Stimulated activated CD8-positive, alpha-beta memory T cell treated with anti-CD3 and anti-CD28 coated beads, Interleukin-15, amount 100 ng/mL, for 1 hour (primary cell): ENCODE results near the gene ZNF474.

ENCODE experiments used
- DNase-seq: peaks from one replicate; pipeline ENCODE4 v3.0.0-alpha.2; 2020; ENCODE audit warnings: low read depth

Gene ZNF474

GRCh38 chr5:122153774-122154173 lies 24.4 kb downstream of the ZNF474 start:
- DNase-seq: no peak

DNA sequence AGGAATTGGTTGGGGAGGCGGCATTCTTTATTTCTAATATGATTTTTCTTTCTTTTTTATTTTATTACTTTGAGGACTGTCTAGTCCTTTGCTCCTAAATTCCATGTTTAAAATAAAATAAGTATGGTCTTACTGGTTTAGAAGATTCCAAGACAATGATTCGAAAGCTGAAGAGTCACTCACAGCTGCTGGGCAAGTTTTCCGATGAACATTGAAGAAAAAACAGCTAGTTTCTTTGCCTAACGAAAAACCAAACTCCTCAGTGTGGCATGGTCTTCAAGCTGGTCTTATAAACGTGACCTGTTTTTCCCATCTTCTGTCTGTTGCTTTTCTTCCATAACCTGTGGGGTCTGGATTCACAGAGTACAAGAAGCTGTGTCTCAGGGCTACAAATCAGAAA lies 25.1 kb downstream of the ZNF474 start:
- DNase-seq: no peak

- no peak for DNase-seq
Measured at GRCh38 chr5:122154910-122155309, 25.6 kb downstream of the ZNF474 start.

DNA sequence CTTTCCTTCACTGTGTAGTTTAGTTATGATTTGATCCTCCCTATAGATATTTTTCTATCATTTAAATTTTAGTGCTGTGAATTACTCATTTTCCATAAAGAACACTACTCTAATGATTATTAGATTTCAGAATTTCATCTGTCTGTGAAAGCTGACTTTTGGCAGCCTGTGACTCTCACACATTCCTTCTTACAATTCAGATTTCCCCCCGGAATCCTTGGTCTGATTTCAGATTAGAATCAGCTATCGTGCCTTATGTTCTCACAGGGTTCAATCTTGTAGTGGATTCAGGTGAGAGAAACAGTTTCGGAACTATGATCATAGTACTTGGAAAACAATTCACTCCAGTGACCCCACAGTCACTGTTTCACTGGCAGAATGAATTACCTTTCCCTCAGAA lies 26.2 kb downstream of the ZNF474 start:
- DNase-seq: no peak

DNA sequence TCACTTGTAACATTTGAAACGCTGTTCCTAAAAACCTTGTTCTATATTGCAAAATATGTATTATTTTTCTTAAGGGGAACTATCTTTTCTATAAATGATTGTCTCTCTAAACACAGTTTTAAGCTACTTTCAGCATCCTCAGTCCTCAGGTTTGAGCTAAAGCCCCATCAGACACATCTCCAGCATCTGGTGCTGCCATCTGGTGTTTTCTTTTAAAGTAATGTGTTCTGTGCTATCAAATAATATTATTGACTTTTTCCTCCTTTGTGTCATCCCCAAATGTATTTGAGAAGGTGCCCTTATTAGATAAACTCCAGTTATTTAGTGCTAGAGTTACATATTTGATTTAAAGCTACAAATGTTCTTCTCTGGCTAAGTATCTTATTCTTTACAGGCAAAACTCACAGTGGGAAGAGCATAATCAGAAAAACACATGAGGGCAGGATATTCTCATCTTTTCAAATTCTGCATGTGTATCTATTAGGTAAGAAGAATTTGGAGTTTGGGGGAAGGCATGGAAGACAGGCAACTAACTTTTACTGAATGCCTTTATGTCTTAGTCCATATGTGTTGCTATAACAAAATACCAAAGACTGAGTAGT lies 27.5 kb downstream of the ZNF474 start:
- DNase-seq: no peak

GRCh38 chr5:122162100-122162638 lies 32.8 kb downstream of the ZNF474 start:
- no peak for DNase-seq

GRCh38 chr5:122163121-122164069 lies 34.0 kb downstream of the ZNF474 start:
- no peak for DNase-seq

DNA sequence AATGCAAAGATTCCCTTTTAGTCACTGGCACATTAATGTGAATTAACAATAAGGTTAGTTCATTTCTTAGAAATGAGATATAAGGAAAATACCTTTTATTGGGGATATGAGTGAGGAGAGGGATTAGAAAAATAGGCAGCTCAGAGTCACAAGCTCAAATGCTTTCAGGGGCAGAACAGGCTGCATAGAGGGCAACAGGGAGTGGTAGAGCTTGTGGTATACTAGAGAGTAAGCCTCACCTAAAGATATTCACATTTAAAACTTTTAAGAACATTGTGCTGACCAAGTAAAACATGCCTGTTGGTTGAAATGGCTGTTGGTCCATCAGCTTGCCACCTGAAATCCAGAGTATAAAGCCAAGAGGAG lies 34.7 kb downstream of the ZNF474 start:
- no peak for DNase-seq

- no peak for DNase-seq
Measured at GRCh38 chr5:122164831-122165558, 35.6 kb downstream of the ZNF474 start.

DNA sequence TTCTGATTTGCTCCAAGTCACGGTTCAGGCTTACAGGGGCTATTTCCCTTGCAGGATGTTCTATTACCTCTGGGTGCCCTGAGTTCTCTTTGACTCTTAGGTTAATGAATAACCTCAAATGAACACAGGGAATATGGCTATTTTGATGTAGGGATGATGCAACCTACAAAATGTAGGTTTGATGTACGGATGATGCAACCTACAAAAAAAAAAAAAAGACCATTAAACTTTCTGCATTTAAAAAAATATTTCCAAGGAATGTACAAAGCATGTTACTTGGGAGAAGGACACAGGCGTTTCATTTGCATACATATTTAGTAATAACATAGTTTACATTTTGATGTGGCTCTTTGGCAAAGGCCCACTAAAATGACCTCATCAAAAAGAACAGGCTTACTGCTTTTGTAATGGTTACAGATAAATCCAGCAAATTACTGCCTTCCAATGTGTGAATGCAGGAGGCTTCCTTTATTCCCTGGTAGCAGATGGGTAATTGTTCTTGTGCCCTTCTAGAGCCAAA lies 36.3 kb downstream of the ZNF474 start:
- no peak for DNase-seq

DNA sequence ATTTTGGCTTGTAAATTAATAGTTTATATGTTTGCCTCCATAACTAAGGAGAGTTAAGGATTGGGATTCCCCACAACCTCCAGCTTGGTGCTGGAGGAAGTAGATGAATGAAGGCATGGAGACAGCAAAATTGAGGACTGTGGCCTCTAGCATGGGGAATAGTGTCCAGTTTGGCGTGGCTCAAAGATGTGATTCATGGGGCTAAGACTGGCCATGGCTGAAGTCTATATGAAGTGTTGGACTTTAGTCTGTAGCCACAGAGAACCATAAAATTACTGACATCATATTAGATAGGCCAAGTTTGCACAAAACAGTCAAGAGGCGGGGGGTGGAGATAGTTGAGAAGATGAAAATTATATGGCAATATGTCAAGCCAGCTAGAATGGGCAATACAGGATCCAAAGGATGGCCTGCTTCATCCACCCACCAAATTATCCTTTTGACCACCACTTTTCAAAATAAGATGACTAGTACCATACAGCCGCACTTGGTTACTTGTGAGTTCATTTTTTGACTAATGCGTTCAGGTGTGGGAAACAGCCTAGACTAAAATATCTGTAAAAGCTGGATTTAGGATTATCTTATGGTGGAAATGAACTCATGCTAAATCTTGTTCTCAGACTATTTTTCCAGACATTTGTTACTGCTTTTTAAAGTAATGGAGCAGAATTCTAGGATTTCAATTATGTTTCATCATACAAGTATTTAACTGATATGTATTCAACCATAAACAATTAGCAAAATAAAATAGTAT lies 40.2 kb downstream of the ZNF474 start:
- no peak for DNase-seq

DNA sequence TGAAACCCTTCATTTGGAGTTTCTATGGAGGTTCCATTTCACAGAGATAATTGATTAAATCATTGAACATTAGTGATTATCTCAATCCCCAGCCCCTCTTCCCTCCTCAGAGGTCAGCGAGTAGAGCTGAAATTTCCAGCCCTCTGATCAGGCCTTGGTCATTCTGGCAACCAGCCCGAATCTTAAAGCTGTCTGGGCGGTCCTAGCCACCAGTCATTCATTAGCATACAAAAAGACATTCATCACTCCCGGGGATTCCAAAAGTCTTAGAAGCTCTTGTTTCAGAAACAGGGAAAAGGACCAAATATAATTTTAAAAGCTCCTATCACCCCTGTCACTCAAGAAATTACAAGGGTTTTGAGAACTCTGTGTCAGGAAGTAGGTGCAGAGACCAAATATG lies 41.3 kb downstream of the ZNF474 start:
- DNase-seq: no peak

- DNase-seq: no peak
Measured at GRCh38 chr5:122172207-122172606, 42.9 kb downstream of the ZNF474 start.

GRCh38 chr5:122173474-122174415 lies 44.4 kb downstream of the ZNF474 start:
- DNase-seq: no peak

DNA sequence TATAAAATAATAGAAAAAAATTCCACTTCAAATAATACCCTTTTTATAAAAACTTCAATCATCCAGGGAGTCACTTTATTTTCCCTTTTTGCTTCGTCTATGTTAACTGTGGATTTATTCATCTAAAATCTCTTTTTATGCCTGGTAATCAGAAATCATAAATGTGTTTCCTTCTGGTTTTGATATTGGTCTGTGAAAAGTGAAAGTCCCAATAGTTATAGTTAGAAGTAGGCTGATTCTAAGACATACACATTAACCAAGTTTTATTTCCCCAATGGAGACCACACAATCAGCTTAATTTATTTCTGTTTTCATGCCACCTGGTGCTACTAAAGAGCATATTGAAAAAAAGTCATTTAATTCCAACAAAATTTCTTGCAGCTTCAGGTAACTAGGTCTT lies 45.7 kb downstream of the ZNF474 start:
- DNase-seq: no peak

DNA sequence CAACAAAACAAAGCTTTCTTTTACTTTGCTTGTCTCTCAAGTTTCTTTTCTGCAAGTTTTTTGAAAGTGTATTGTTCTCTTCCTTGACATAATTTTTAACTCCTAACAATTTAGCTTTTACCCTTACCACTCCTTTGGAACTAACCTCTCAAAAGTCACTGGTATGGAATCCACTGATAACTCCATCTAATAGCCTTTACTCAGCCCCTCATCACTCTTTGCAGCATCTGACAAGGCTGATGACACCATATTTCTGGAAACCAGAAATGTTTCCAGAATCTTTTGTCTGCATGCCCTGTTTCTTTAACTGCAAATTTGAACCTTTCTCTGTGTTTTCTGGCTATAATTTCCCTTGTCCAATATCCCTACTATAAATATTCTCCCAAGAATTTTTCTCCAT lies 46.5 kb downstream of the ZNF474 start:
- no peak for DNase-seq

- DNase-seq: no peak
Measured at GRCh38 chr5:122177161-122177560, 47.8 kb downstream of the ZNF474 start.

DNA sequence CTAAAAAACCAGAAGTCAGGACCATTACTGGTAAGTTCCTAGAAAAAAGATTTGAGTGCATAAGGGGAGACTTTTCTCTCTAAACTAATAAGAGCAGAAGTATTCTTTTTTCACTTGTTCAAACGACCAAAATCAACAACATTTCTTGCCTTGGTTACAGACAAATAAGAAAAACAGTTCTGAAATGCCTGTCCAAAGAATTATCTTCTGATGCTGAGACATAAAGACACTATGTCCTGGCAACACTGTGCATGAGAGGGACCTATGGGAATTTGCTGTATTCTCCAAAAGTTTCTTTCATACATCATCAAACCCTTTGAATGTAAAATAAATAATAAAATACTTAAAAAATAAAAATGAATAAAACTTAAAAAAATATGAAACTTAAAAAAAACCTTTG lies 50.4 kb downstream of the ZNF474 start:
- no peak for DNase-seq

DNA sequence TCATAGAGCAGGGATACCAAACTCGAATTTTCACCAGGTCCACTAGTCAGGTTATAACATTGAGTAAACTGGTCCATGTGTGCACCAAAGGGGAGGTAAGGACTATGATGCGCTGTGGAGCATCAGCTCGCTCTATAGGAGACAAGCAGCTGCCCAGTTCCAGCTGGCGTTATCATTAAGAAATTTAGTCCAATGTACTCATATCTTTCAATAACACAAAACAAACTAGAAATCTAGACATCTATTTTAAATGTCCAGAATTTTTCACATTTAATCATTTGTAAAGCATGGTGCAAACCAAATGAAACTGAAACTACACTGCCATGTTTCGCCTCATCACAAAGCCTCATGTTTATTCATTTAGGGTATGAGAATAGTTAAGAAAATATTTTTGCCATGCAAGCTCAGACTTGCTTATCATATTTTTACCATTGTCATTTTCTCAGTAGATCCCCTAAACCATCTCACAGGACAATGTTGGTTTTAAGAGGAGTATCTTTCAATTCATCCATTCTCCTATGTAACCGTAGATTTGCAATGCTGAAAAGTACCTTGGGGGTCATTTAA lies 50.9 kb downstream of the ZNF474 start:
- DNase-seq: no peak

GRCh38 chr5:122180863-122181548 lies 51.7 kb downstream of the ZNF474 start:
- DNase-seq: no peak
